Cardiac fibroblast (primary cell): Measurements from ENCODE around the gene ESRRG.

Experiments used
- DNase-seq, 2 donors: peaks; one replicate each; pipeline versions ENCODE4 v3.0.0 to v3.0.0-alpha.2; 2010; ENCODE audit warnings: low read depth in 2 of 2
- H3K4me3 ChIP-seq, 2 donors: replicated peaks in 1 of 2; 1 replicate in 1 of 2; 2 replicates in 1 of 2; pipeline ENCODE4 v1.5.1; 2011; ENCODE audit warnings: low read depth in 2 of 2, low read length in 2 of 2, mild to moderate bottlenecking in 2 of 2, moderate library complexity in 1 of 2
- CTCF ChIP-seq: IDR thresholded peaks from one replicate; pipeline ENCODE4 v1.5.1; 2011; ENCODE audit warnings: low read depth, mild to moderate bottlenecking, low read length, inconsistent platforms

Gene ESRRG

GRCh38 chr1:216621536-216621935, 101.7 kb downstream of the ESRRG start:
- DNase-seq, result no peak
- TF ChIP-seq CTCF, result no peak

GRCh38 chr1:216617081-216617875, 106.0 kb downstream of the ESRRG start:
- TF ChIP-seq CTCF, result no peak
- no peak for DNase-seq
- H3K4me3 ChIP-seq, result no peak overlapping the region

More at GRCh38 chr1:216621536-216621935, 101.7 kb downstream of the ESRRG start:
- H3K4me3 ChIP-seq, result no peak overlapping the region

GRCh38 chr1:216616425-216616824, 106.8 kb downstream of the ESRRG start:
- no peak overlapping the region for H3K4me3 ChIP-seq
- no peak for TF ChIP-seq CTCF
- DNase-seq, result no peak

- no peak overlapping the region for H3K4me3 ChIP-seq
- DNase-seq, result no peak
- TF ChIP-seq CTCF, result no peak
Observed at GRCh38 chr1:216614011-216614934, 109.0 kb downstream of the ESRRG start.

- no peak for DNase-seq
- no peak overlapping the region for H3K4me3 ChIP-seq
- no peak for TF ChIP-seq CTCF
Observed at GRCh38 chr1:216612291-216612690, 110.9 kb downstream of the ESRRG start.

GRCh38 chr1:216607067-216607697, 116.0 kb downstream of the ESRRG start:
- TF ChIP-seq CTCF, result no peak
- no peak for DNase-seq
- no peak overlapping the region for H3K4me3 ChIP-seq
